WERI-Rb-1 (cell line): Measurements from ENCODE around the gene GIPC1.

Source experiments
- DNase-seq: peaks from one replicate; pipeline ENCODE4 v3.0.0-alpha.2; 2020
- H3K27ac ChIP-seq: fragments of 250-450 bp; sonication (Bioruptor Pico); 2 replicates; pipeline ENCODE4 v1.5.1; 2020; ENCODE audit warnings: mild to moderate bottlenecking, moderate library complexity
- H3K27me3 ChIP-seq: fragments of 250-450 bp; sonication (Bioruptor Pico); 2 replicates; pipeline ENCODE4 v1.5.1; 2021; ENCODE audit warnings: mild to moderate bottlenecking, low read depth, moderate library complexity; ENCODE audit not compliant: insufficient read depth, severe bottlenecking
- H3K36me3 ChIP-seq: fragments of 250-450 bp; sonication (Bioruptor Pico); 2 replicates; pipeline ENCODE4 v1.5.1; 2020; ENCODE audit warnings: mild to moderate bottlenecking, moderate library complexity
- H3K4me3 ChIP-seq: 2 replicates; pipeline ENCODE4 v1.5.1; 2011; ENCODE audit warnings: low read depth, mild to moderate bottlenecking, control low read depth, low read length
- H3K9me3 ChIP-seq: fragments of 250-450 bp; sonication (Bioruptor Pico); 2 replicates; pipeline ENCODE4 v1.5.1; 2021; ENCODE audit warnings: mild to moderate bottlenecking, moderate library complexity; ENCODE audit not compliant: severe bottlenecking
- CTCF ChIP-seq: IDR thresholded peaks from 2 replicates; pipeline ENCODE4 v1.5.1; 2011; ENCODE audit warnings: low read depth, mild to moderate bottlenecking, control low read depth, inconsistent platforms, low read length

The GIPC1 gene

DNA sequence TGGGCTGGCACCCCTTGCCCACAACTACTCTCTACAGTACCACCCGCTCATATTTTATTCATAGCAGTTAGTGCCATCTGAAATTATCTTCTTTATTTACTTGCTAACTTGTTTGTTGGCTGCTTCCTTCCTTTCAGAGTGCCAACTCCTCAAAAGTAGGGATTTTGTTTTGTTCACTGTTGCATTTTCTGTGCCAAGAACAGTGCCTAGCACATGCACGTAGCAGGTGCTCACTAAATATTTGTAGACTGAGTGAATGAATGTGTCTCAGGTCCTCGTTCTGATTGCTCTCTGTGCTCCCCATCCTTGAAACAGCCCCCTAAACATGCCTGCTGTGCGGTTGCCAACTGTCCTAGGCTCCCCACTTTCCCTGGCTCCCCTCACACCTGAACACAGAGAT is 1.5 kb downstream of the GIPC1 start:
- no peak for TF ChIP-seq CTCF
- no peaks in the 10 kb centered on the region for H3K27me3 ChIP-seq
- H3K9me3 ChIP-seq, result no peaks in the 10 kb centered on the region
- H3K27ac ChIP-seq, result no peak overlapping the region
- H3K36me3 ChIP-seq, result peaks cover 12% of the 10 kb centered on the region
- H3K4me3 ChIP-seq, result no peak overlapping the region
- DNase-seq, result no peak

GRCh38 chr19:14492756-14493337 is 3.1 kb downstream of the GIPC1 start:
- Histone ChIP-seq H3K4me3 (no peak overlapping the region), H3K27me3 (no peaks in the 10 kb centered on the region), H3K36me3 (peaks cover 12% of the 10 kb centered on the region), H3K27ac (no peak overlapping the region), H3K9me3 (no peaks in the 10 kb centered on the region)
- no peak for DNase-seq
- TF ChIP-seq CTCF, result no peak

- no peak overlapping the region for H3K27ac ChIP-seq
- no peaks in the 10 kb centered on the region for H3K9me3 ChIP-seq
- DNase-seq, result no peak
- H3K4me3 ChIP-seq, result no peak overlapping the region
- no peak for TF ChIP-seq CTCF
- no peaks in the 10 kb centered on the region for H3K27me3 ChIP-seq
- peaks cover 19% of the 10 kb centered on the region for H3K36me3 ChIP-seq
Measured at GRCh38 chr19:14487370-14488125, 8.4 kb downstream of the GIPC1 start.

GRCh38 chr19:14482172-14482941 is 13.6 kb downstream of the GIPC1 start:
- peaks cover 39% of the 10 kb centered on the region for H3K36me3 ChIP-seq
- DNase-seq, result no peak

DNA sequence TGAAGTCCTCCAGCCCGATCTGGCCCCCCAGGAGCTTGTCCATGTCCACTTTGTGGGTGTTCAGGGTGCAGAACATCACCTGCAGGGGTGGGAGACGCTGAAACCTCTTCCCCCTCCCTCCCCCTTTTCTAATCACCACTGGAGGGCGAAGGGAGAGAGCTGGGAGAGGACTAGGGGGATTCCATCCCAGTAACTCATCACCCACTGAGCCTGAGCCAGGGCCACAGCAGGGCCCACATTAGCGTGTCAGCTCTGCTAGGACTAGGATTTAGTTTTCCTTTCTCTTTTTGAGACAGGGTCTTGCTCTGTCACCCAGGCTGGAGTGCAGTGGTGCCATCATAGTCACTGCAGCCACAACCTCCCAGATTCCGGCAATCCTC is 15.2 kb downstream of the GIPC1 start:
- H3K27ac ChIP-seq, result no peak overlapping the region
- DNase-seq, result no peak
- no peak overlapping the region for H3K4me3 ChIP-seq
- no peaks in the 10 kb centered on the region for H3K27me3 ChIP-seq
- H3K9me3 ChIP-seq, result no peaks in the 10 kb centered on the region
- TF ChIP-seq CTCF, result no peak
- H3K36me3 ChIP-seq, result peaks cover 35% of the 10 kb centered on the region

More at GRCh38 chr19:14482172-14482941, 13.6 kb downstream of the GIPC1 start:
- Histone ChIP-seq H3K9me3 (no peaks in the 10 kb centered on the region), H3K27me3 (no peaks in the 10 kb centered on the region), H3K4me3 (no peak overlapping the region), H3K27ac (no peak overlapping the region)
- TF ChIP-seq CTCF, result no peak
